GM08714 (cell line): ENCODE results near the gene ATP10B.

ENCODE experiments used
- H3K4me3 ChIP-seq: fragments of 200-500 bp; sonication (Bioruptor generic); 2 replicates; pipeline ENCODE4 v1.5.1; 2014; ENCODE audit warnings: mild to moderate bottlenecking, low read length, inconsistent platforms
- ZNF274 ChIP-seq: IDR thresholded peaks from 2 replicates; pipeline ENCODE4 v1.6.1; 2012; ENCODE audit warnings: mild to moderate bottlenecking, low read depth, low read length

Gene ATP10B

DNA sequence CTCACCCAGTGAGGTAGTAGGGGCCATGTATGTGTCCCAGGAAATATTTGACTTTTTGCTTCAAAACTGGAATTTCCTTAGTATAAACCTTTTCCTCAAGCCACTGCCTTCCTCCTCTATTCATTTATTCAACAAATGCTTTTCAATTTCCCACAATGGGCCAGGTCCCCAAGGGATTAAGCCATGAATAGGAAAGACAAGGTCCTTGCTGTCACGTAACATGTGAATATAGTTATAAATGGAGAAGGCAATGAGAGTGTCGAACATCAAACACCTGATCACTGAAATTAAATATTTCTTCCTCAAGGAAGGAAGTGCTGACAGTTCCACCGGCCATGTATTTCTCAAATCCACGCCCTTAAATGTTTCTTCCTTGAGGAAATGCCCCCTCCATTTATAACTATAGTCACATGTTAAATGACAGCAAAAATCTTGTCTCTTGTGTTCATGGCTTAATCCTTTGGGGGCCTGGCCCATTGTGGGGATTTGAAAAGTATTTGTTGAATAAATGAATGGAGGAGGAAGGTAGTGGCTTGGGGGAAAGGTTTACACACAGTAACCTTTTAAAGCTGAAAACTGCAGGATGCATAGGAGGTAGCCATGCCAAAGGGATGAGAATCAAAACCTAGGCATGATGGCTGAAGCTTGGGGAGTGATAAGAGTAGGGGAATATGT lies 284.8 kb downstream of the ATP10B start:
- no peak for TF ChIP-seq ZNF274

DNA sequence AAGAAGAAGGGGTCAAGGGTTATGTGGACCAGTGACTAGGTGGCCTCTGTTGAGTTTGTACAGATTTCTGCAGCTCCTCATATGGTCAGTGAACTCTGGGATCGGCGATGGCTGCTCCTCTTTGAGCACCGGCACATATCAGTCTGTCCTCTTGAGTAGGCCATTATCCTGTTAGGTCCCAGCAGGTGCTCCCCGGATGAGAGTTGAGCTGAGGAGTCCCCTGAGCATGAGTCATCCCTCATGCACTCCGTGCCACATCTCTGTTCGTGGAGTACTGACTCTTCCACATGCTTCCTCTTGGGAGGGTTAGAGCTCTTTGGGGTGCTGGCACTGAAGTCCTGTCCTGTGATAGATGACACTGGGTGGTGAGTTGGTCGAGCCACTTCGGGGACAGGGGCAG lies 286.6 kb downstream of the ATP10B start:
- no peak overlapping the region for H3K4me3 ChIP-seq
- no peak for TF ChIP-seq ZNF274

More for the DNA sequence above, 284.8 kb downstream of the ATP10B start:
- no peak overlapping the region for H3K4me3 ChIP-seq

GRCh38 chr5:160556846-160557245 lies 295.2 kb downstream of the ATP10B start:
- no peak overlapping the region for H3K4me3 ChIP-seq
- TF ChIP-seq ZNF274: no peak

DNA sequence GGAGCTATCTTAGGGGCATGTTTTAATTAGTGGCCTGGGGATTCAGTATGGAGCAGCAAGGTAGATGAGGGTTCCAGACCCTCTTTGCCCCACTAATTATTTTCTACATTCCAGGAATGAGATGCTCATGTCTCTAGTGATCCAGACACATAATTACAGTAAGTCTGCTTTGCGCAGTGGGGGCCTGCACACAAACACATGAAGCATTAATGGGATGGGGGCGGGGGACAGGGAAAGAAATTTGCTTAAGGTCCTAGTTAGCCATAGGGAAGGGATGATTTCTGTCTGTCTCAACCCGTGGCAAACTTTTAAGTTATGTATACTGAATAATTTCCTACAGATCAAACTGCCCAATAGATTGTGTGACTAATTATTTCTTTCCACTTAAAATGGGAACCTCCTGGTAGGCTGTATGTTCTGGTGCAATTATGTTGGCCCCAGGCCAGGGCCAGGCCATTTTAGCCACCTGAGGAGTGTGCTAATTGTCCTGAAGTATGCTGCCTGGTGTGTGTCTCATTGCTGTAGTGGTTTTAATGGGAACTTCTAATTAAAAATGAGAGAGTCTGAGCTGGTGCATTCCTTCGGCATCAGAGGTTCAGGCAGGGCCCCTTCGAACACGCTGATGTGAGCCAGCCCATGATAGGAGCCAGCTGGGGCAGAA lies 295.9 kb downstream of the ATP10B start:
- no peak for TF ChIP-seq ZNF274
- H3K4me3 ChIP-seq: no peak overlapping the region

GRCh38 chr5:160555581-160555970 lies 296.4 kb downstream of the ATP10B start:
- no peak overlapping the region for H3K4me3 ChIP-seq
- TF ChIP-seq ZNF274: no peak

DNA sequence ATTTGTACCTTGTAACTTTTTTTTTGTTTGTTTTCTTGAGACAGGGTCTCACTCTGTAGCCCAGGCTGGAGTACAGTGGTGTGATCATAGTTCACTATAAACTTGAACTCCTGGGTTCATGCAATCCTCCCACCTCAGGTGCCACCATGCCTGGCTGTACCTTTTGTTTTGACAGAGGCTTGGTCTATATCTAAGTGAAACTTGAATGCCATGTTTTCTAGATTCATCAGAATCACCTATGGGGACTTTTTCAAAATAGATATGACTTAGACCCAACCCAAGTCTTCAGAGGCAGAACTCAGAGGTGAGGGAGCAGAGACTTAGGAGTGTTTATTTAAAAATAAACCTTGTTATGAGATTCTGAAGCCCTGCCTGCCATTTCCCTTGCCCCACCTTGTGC lies 301.9 kb downstream of the ATP10B start:
- TF ChIP-seq ZNF274: no peak
- no peak overlapping the region for H3K4me3 ChIP-seq

DNA sequence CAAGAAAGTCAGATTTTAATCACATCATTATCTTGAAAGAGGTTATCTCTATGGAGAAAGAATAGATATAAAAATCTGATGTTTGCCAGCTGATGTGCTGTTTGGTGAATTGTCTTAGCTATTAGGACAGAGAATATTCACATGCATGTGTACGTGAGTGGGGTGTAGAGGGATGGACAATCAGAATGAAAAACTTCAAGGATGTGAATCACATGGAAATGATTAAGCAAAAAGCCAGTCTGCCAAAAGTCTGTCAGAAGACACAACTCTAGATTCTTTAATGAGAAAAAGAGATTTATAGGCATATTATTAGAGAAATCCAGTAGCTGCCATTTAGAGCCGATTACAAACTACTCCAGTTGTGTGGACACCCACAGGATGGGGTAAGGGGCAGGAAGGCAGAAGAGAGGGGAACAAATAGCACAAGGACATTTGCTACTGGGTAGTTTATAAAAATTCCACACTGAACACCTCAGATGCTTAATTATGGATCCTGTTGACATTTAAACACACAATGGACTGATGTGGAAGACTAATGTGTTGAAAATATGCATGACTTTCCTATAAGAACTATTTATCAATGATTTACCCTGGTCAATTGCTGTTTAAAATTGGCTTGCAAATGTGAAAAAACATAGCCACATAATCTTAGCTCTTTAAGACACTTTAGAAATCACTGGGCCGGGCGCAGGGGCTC lies 302.9 kb downstream of the ATP10B start:
- H3K4me3 ChIP-seq: no peak overlapping the region
- TF ChIP-seq ZNF274: no peak

DNA sequence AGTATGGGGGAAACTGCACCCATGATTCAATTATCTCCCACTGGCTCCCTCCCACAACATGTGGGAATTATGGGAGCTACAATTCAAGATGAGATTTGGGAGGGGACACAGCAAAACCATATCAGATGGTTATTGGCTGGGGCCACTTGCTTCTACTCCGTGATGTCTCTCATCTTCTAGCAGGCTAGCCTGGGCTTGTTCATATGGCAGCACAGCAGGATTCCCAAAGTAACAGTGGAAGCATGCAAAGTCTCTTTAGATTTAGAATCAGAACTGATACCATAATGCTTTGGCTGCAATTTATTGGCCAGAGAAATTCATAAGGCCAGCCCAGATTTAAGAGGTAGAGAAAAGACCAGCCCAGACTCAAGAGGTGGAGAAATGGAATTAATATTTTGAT lies 304.1 kb downstream of the ATP10B start:
- no peak for TF ChIP-seq ZNF274
- H3K4me3 ChIP-seq: no peak overlapping the region

- TF ChIP-seq ZNF274: no peak
- H3K4me3 ChIP-seq: no peak overlapping the region
Observed at GRCh38 chr5:160547061-160547460, 304.9 kb downstream of the ATP10B start.

- no peak overlapping the region for H3K4me3 ChIP-seq
- TF ChIP-seq ZNF274: no peak
Observed at GRCh38 chr5:160545832-160546231, 306.2 kb downstream of the ATP10B start.

DNA sequence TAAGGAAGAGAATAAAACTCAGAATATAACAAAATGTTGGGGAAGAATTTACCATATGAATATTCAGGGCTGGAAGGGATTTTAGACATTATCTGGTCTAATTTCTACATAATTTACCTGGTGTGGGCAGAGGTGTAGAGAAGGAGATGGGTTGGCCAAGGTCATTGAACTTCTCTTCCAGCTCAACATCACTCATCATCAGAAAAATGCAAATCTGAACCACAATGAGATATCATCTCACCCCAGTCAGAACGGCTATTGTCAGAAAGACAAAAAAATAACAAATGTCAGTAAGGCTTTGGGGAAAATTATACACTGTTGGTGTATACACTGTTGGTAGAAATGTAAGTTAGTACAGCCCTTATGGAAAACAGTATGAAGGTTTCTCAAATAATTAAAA lies 308.6 kb downstream of the ATP10B start:
- H3K4me3 ChIP-seq: no peak overlapping the region
- TF ChIP-seq ZNF274: no peak

DNA sequence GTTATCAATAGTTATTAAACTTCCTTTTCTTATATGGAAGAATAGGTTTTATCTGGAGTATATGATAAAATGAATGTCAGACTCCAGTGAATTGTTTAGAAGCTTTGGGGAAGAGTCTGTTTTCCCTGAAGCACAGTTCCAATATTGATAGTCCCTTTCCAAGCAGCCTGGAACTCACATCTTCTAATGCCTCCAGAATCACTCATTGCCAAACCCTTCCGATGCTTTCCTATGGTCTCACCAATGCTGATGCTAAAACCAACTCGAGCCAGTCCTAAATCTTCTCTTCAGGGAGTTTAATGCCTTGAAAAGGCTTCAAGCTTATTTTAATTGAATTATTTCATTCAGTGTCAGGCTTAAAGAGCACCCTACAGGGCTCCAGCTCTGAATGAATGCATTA lies 309.2 kb downstream of the ATP10B start:
- H3K4me3 ChIP-seq: no peak overlapping the region
- no peak for TF ChIP-seq ZNF274

- H3K4me3 ChIP-seq: no peak overlapping the region
- TF ChIP-seq ZNF274: no peak
Observed at GRCh38 chr5:160542281-160542680, 309.7 kb downstream of the ATP10B start.

GRCh38 chr5:160539431-160539830 lies 312.6 kb downstream of the ATP10B start:
- TF ChIP-seq ZNF274: no peak
- H3K4me3 ChIP-seq: no peak overlapping the region

DNA sequence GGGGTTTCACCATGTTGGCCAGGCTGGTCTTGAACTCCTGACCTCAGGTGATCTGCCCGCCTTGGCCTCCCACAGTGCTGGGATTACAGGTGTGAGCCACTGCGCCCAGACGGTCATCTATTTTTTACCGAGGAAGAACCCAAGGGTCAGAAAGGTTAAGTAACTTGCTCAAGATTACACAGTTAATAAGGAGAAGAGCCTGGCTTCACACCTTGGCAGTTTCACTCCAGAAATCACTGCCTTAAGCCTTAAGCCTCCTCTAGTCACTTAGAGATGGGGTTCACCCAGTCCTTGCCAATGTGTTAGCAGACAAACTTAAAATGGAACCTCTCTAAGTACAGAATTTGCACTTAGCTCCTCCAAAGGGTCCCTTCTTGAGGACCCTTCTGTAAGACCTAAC lies 314.1 kb downstream of the ATP10B start:
- H3K4me3 ChIP-seq: no peak overlapping the region
- TF ChIP-seq ZNF274: no peak
